Measurements from ENCODE around the gene ASPA.

DNA sequence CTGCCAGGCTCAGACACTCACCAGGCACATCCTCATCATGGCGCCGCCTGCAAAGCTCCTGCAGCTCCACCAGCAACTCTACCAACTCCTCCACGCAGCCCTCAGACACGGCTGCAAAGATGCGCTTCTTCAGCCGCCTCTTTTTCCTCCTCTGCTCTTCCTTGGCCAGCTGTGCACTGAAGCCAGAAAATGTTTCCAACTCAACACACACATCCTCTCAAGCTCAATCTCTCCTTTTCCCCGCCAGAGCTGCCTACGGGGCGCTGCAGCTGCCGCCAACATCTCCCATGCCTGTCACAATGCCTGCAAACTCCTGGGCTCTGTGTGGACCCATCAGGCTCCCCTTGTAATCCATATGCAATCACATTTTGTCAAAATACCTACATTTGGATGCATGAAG, 67.7 kb downstream of the ASPA start:
- no peak for TF ChIP-seq EZH2phosphoT487 (IDR thresholded peaks at IDR 0.05; ENCODE audit: low read length)
- TF ChIP-seq, protein P1, sequence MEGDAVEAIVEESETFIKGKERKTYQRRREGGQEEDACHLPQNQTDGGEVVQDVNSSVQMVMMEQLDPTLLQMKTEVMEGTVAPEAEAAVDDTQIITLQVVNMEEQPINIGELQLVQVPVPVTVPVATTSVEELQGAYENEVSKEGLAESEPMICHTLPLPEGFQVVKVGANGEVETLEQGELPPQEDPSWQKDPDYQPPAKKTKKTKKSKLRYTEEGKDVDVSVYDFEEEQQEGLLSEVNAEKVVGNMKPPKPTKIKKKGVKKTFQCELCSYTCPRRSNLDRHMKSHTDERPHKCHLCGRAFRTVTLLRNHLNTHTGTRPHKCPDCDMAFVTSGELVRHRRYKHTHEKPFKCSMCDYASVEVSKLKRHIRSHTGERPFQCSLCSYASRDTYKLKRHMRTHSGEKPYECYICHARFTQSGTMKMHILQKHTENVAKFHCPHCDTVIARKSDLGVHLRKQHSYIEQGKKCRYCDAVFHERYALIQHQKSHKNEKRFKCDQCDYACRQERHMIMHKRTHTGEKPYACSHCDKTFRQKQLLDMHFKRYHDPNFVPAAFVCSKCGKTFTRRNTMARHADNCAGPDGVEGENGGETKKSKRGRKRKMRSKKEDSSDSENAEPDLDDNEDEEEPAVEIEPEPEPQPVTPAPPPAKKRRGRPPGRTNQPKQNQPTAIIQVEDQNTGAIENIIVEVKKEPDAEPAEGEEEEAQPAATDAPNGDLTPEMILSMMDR (IDR thresholded peaks at IDR 0.05; ENCODE audit: low read length) = no peak
